NCI-H446 treated with DMSO at 0.1 percent for 48 hours (cell line): Measurements from ENCODE around the gene NECAB2.

Experiments used
- DNase-seq: peaks from one replicate; lab custom pipeline; 2025; lab: John Stamatoyannopoulos, UW

The NECAB2 gene

GRCh38 chr16:84045001-84045817 is 77.2 kb downstream of the NECAB2 start:
- DNase-seq: no peak

- no peak for DNase-seq
These were observed 77.9 kb downstream of the NECAB2 start for GRCh38 chr16:84045818-84046470.

- no peak for DNase-seq
These were observed 79.2 kb downstream of the NECAB2 start for GRCh38 chr16:84047206-84047605.

DNA sequence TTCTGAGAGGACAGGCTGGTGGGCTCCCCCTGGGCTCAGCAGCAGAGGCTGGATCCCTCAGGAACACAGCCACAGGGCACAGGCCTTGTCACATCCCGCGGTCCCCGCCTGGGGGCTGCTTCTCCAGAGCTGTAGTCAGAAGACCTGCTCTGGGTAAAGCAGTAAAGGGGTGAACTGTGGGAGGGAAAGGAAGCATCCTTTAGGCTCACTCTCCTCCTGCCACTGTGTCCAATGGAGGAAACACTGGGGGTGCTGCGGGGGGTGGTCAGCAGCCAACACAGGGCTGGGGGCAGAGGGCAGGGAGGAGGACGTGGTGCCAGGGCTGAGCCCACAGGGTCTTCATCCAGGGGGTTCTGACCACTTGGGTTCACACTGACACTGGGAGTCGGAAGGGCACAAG is 79.6 kb downstream of the NECAB2 start:
- no peak for DNase-seq

DNA sequence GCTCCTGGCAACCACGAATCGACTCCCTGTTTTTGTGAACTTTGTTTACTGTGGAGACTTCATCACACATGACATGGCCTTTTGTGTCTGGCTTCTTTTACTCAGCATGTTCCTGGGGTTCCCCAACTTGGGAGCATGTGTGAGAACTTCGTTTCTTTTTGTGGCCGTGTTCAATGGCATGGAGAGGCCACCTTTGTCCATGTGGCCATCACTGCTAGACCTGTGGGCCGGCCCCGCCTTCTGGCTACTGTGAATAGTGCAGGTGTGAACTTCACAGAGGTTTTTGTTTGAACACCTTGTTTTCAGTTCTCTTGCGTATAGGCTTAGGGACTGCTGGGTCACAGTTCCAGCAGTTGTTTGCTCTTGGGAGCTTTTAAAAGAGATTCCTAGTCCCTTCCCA is 80.2 kb downstream of the NECAB2 start:
- DNase-seq: no peak

DNA sequence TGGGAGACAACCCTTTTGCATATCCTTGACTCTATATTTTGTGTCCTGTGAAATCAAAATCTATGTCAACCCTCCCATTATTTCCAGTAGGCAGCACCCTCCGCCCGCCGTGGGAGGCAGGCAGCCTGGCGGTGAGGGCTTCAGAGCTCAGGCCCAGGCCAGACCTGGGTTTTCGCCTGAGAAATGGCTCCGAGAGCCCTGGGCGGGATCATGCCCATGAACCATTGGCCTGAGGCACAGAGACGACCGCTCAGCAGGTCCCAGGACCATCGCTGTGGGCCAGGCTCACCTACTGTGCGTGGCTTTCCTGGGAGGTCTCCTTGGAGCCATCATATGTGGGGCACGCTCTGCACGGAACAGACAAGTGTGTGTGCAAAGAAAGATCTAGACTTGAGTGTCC is 80.8 kb downstream of the NECAB2 start:
- no peak for DNase-seq

- no peak for DNase-seq
These were observed 81.5 kb downstream of the NECAB2 start for GRCh38 chr16:84049403-84050060.

DNA sequence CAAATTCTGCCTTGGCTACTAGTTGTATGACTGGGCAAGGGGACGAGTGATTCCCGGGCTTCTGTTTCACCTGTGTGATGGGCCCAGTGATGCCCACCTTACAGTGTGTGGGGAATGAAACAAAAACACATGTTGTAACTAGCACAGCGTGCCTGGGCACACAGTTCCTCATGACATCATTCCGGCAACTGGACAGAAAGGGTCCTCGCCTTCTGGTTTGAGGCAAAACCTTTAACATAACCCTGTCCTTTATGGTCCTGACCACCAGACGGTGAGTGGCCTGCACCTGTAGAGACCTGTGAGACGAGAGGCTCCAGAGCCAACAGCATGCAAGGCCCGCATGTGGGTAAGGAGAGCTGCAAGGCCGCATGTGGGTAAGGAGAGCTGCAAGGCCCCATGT is 82.3 kb downstream of the NECAB2 start:
- DNase-seq: no peak

DNA sequence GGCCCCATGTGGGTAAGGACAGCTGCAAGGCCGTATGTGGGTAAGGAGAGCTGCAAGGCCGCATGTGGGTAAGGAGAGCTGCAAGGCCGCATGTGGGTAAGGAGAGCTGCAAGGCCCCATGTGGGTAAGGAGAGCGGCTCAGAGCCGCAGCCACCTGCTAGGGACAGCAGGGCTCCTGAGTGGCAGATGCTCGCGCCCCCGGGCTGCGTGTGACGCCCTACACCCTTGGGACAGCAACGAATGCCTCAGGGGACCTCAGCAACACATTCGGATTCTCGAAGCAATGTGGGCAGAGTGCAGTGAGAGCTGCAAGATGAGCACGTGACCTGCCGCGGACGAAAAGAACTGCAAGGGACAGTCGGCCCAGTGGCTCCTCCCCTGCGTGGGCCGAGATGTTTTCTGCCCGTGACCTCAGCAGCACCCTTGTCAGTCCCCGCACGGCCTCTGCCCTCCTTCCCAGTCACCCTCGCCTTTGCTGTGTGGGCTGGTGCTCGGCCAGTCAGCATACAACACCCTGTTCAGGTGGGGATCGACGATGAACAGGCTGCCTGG is 84.1 kb downstream of the NECAB2 start:
- no peak for DNase-seq
